C4-2B (cell line): ENCODE measurements around the gene CTXND1.

ENCODE experiments used
- H3K27ac ChIP-seq: fragments of 450-650 bp; 2 replicates; pipeline ENCODE4 v1.5.1; 2017
- ZFX ChIP-seq: fragments of 450-650 bp; IDR thresholded peaks from 2 replicates; pipeline ENCODE4 v1.6.1; 2017
- TF ChIP-seq, protein P1 (sequence below): fragments of 450-650 bp; conservative IDR thresholded peaks from 2 replicates; pipeline ENCODE4 v1.5.1; 2017; ENCODE audit warnings: mild to moderate bottlenecking

The CTXND1 gene

DNA sequence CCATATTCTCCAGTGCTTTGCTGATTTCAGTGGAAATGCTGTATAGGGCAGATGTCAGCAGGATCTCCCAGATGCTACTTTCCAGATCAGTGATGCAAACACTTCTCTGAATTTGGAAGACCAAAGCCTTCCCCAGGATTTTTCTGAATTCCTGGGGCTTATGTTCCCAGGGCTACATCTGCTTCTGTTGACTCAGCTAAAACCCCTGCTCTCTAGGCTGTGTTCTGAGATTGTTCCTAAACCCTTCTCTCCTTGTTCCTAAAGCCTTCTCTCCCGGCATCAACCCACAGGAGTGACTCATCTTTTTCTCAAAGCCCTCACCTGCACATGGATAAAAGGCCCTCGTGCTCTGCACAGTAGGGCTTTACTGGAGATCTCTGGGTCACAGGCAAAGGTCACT is 63.8 kb downstream of the CTXND1 start:
- no peak overlapping the region for H3K27ac ChIP-seq
- TF ChIP-seq ZFX = no peak
- TF ChIP-seq, protein P1, sequence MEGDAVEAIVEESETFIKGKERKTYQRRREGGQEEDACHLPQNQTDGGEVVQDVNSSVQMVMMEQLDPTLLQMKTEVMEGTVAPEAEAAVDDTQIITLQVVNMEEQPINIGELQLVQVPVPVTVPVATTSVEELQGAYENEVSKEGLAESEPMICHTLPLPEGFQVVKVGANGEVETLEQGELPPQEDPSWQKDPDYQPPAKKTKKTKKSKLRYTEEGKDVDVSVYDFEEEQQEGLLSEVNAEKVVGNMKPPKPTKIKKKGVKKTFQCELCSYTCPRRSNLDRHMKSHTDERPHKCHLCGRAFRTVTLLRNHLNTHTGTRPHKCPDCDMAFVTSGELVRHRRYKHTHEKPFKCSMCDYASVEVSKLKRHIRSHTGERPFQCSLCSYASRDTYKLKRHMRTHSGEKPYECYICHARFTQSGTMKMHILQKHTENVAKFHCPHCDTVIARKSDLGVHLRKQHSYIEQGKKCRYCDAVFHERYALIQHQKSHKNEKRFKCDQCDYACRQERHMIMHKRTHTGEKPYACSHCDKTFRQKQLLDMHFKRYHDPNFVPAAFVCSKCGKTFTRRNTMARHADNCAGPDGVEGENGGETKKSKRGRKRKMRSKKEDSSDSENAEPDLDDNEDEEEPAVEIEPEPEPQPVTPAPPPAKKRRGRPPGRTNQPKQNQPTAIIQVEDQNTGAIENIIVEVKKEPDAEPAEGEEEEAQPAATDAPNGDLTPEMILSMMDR = no peak

DNA sequence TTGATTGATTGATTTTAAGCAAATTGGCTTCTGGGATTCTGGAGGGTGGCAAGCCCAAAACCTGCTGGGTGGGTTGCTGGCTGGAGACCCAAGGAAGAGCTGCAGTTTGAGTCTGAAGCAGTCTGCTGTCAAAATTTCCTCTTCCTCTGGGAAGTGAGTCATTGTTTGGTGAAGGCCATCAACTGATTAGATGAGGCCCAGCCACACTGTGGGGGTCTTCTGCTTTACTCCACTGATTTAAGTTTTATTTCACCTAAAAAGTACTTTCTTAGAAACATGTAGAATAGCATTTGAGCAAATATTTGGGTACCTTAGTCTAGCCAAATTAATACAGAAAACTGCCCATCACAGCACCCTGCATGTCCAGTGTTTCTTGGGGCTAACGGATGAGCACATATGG is 65.4 kb downstream of the CTXND1 start:
- no peak for TF ChIP-seq ZFX
- TF ChIP-seq, protein P1 = no peak
- no peak overlapping the region for H3K27ac ChIP-seq

DNA sequence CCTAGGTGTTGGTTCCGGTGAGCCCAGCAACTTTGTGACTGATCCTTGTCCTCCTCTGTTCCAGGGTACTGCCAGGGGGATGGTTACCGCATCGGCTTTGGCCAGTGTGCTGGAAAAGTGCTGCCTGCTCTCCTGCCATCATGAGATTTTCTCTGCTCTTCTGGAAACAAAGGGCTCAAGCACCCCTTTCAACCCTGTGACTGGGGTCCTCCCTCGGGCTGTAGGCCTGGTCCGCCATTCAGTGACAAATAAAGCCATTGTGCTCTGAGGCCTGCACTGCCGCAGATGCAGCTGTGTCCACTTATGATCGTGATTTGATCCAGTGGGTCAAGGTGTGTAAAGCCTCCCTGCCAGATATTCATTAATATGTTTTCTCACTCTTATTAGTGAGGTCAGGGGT is 65.9 kb downstream of the CTXND1 start:
- TF ChIP-seq ZFX = no peak
- TF ChIP-seq, protein P1 = no peak
- H3K27ac ChIP-seq = no peak overlapping the region

DNA sequence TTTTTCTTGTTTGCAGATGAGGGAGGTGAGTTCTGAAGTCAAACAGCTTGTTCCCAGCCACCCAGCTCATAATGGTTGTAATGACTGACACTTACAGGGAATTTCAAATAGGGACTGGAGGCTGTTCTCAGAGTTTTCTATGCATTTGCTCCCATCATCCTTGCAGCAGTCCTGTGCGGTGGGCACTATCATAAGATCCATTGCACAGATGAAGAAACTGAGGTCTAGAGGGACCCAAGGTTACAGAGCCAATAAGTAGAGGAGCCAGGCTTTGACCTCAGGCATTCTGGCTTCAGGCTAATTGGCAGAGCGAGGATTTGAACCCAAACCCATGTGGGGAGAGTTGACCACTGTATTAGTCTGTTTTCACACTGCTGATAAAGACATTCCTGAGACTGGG is 66.9 kb downstream of the CTXND1 start:
- H3K27ac ChIP-seq = no peak overlapping the region
- TF ChIP-seq, protein P1 = no peak
- TF ChIP-seq ZFX = no peak

DNA sequence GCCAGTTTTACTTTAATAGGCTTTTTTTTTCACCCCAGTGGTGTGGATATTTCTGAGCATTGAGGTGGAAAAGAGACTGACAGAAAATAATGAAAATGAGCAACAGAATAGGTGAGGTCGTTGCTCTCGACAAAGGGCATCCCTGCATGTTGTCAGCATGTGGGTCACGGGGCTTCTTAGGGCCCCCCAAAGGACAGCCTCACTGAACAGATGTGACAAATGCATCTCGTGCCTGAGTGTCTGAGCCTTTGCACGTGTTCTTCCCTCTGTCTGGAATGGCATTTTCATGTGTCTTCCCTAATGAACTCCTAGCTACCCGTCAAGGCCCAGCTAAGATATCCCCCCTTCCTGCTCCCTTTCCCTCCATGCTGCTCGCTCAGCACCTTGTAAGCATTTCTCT is 67.5 kb downstream of the CTXND1 start:
- TF ChIP-seq ZFX = no peak
- TF ChIP-seq, protein P1 = no peak

DNA sequence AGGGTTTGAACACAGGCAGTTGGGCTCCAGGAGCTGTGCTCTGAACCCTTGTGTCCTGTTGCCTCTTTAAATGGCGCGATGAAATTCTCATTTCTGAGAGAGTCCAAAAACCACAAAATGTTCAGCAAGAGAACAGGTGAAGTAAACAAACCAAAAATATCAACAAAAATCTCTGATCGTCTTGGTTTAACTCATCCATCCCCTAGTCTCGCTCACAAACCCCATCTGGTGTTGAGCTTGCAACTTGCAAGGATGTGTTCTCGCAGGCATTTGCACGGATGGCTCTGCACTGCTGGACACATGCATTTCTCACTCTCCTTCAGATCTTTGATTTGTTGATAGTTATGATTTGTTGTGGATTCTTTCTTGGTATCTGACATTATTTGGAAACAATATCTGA is 68.1 kb downstream of the CTXND1 start:
- TF ChIP-seq, protein P1 = no peak; the same call in 1 of the 2 replicates
- TF ChIP-seq ZFX = no peak
- H3K27ac ChIP-seq = no peak overlapping the region

More for the DNA sequence above, 67.5 kb downstream of the CTXND1 start:
- H3K27ac ChIP-seq = no peak overlapping the region

DNA sequence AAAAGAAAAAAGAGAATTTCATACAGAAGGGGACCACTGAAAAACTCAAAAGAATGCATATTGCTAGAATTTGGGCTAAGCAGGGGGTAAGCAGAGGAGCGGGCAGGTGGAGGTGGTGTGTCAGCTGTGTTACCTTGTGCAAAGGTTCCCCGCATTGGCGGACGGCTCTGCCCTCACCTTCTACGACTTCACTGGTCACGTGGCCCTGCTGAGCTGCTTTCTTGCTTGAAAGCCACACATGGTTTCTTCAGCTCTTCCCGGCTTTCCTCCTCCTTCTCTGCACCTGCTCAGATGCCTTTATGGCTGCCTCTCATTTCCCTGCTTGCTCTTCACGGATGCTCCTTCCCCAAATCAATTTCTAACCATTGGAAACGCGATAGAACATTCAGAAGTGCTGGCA is 68.7 kb downstream of the CTXND1 start:
- TF ChIP-seq, protein P1 = no peak
- no peak for TF ChIP-seq ZFX
- H3K27ac ChIP-seq = no peak overlapping the region
